H1 (cell line): ENCODE data around the gene PRR14L. TPM values are rescaled to one million over a fixed set of nuclear protein-coding genes. Genes with fewer than 3 reads are reported as not detected.
"Not testable (repeated sequence)": the region's sequence is repeated elsewhere in the genome, so short reads cannot be mapped to it uniquely, and the experiment has no call there.

Experiments used
- CTCF ChIA-PET: fragments of 300-600 bp; sonication (Branson Sonifier 250); formaldehyde crosslinking; loops from one replicate; lab custom pipeline; 2021; ENCODE audit not compliant: partially characterized antibody; lab: Charles Lee
- POLR2A ChIA-PET: fragments of 300-600 bp; sonication (Branson Sonifier 250); formaldehyde crosslinking; loops from one replicate; lab custom pipeline; 2021; ENCODE audit warnings: inconsistent platforms; ENCODE audit not compliant: partially characterized antibody; lab: Charles Lee
- DNase-seq, 2 experiments: peaks; one replicate each; pipeline versions ENCODE4 v3.0.0 to v3.0.0-alpha.2; 2010 to 2022; ENCODE audit warnings: low spot score in 2 of 2, low read depth in 1 of 2, mixed read lengths in 1 of 2
- FAIRE-seq: peaks from 2 replicates; lab custom pipeline; 2011; peaks lifted over from hg19 to GRCh38; lab: Jason Lieb, UNC
- H2AFZ ChIP-seq: 2 replicates; pipeline ENCODE4 v1.8.1; 2012; ENCODE audit warnings: low read length, inconsistent platforms
- H2AK5ac ChIP-seq: 2 replicates; pipeline ENCODE4 v1.6.1; 2013; ENCODE audit warnings: low read depth, low read length
- H2BK120ac ChIP-seq: replicated peaks from 2 replicates; pipeline ENCODE3; 2013; ENCODE audit warnings: low read depth, low read length, inconsistent platforms
- H2BK12ac ChIP-seq: 2 replicates; pipeline ENCODE4 v1.6.1; 2013; ENCODE audit warnings: low read depth, low read length
- H2BK15ac ChIP-seq: 2 replicates; pipeline ENCODE4 v1.6.1; 2013; ENCODE audit warnings: low read length
- H2BK20ac ChIP-seq: 2 replicates; pipeline ENCODE4 v1.6.1; 2013; ENCODE audit warnings: low read length
- H2BK5ac ChIP-seq: 2 replicates; pipeline ENCODE4 v1.6.1; 2013; ENCODE audit warnings: low read depth, low read length
- H3K14ac ChIP-seq: 2 replicates; pipeline ENCODE4 v1.6.1; 2013; ENCODE audit warnings: inconsistent platforms; ENCODE audit not compliant: insufficient read length
- H3K18ac ChIP-seq: 2 replicates; pipeline ENCODE4 v1.6.1; 2013; ENCODE audit warnings: low read length; ENCODE audit errors: extremely low read depth
- H3K23ac ChIP-seq: 2 replicates; pipeline ENCODE4 v1.6.1; 2013; ENCODE audit warnings: inconsistent platforms; ENCODE audit not compliant: insufficient read length
- H3K23me2 ChIP-seq: 2 replicates; pipeline ENCODE4 v1.6.1; 2013; ENCODE audit warnings: low read depth, low read length
- H3K27ac ChIP-seq: 2 replicates; pipeline ENCODE4 v1.6.1; 2011; ENCODE audit warnings: low read depth, low read length, inconsistent platforms
- H3K27me3 ChIP-seq, 4 experiments: replicated peaks in 1 of 4; 1 replicate in 1 of 4; 2 replicates in 3 of 4; pipeline versions ENCODE4 v1.6.1 to v1.8.1; 2011 to 2013; ENCODE audit warnings: low read length in 3 of 4, mild to moderate bottlenecking in 3 of 4, inconsistent platforms in 2 of 4, mixed read lengths in 2 of 4, moderate library complexity in 1 of 4; ENCODE audit not compliant: control insufficient read depth in 3 of 4, insufficient read depth in 3 of 4; ENCODE audit errors: extremely low read depth in 1 of 4
- H3K36me3 ChIP-seq, 4 experiments: 2 replicates each; pipeline versions ENCODE4 v1.6.1 to v1.8.1; 2011 to 2013; ENCODE audit warnings: mild to moderate bottlenecking in 4 of 4, low read length in 3 of 4, moderate library complexity in 2 of 4, control low read depth in 1 of 4, inconsistent platforms in 1 of 4; ENCODE audit not compliant: insufficient read depth in 4 of 4, control insufficient read depth in 2 of 4
- H3K4ac ChIP-seq: replicated peaks from 2 replicates; pipeline ENCODE3; 2013; ENCODE audit warnings: low read length, low read depth, mixed read lengths, inconsistent platforms; ENCODE audit not compliant: insufficient read length
- H3K4me1 ChIP-seq, 4 experiments: replicated peaks in 1 of 4; 1 replicate in 1 of 4; 2 replicates in 3 of 4; pipeline versions ENCODE4 v1.6.1 to v1.8.1; 2011 to 2013; ENCODE audit warnings: low read length in 3 of 4, inconsistent platforms in 2 of 4, mixed read lengths in 1 of 4; ENCODE audit not compliant: insufficient read depth in 4 of 4, control insufficient read depth in 3 of 4
- H3K4me2 ChIP-seq, 2 experiments: 2 replicates each; pipeline versions ENCODE4 v1.6.1 to v1.8.1; 2011 to 2013; ENCODE audit warnings: low read depth in 2 of 2, low read length in 2 of 2, control low read depth in 1 of 2, inconsistent platforms in 1 of 2, mild to moderate bottlenecking in 1 of 2; ENCODE audit not compliant: insufficient read depth in 1 of 2
- H3K4me3 ChIP-seq, 4 experiments: fragments of 200-600, 300-600 bp in 1 of 4; sonication (generic), shearing (Covaris generic), sonication (Bioruptor Twin) in 1 of 4; 2 replicates each; pipeline versions ENCODE4 v1.5.1 to v1.8.1; 2011 to 2016; ENCODE audit warnings: low read length in 4 of 4, low read depth in 3 of 4, control low read depth in 2 of 4, inconsistent platforms in 2 of 4, mild to moderate bottlenecking in 2 of 4, mixed read lengths in 1 of 4, moderate library complexity in 1 of 4; ENCODE audit not compliant: insufficient read depth in 2 of 4; ENCODE audit errors: extremely low read depth in 1 of 4
- H3K56ac ChIP-seq: replicated peaks from 2 replicates; pipeline ENCODE3; 2013; ENCODE audit warnings: low read depth, mild to moderate bottlenecking, mixed read lengths, low read length, inconsistent platforms; ENCODE audit not compliant: insufficient read length
- H3K79me1 ChIP-seq: 2 replicates; pipeline ENCODE4 v1.6.1; 2013; ENCODE audit warnings: low read depth, low read length, control low read depth
- H3K79me2 ChIP-seq, 2 experiments: 2 replicates each; pipeline versions ENCODE4 v1.6.1 to v1.8.1; 2012 to 2013; ENCODE audit warnings: low read length in 2 of 2, mild to moderate bottlenecking in 2 of 2, inconsistent platforms in 1 of 2; ENCODE audit not compliant: insufficient read depth in 2 of 2, control insufficient read depth in 1 of 2
- H3K9ac ChIP-seq, 4 experiments: replicated peaks in 1 of 4; 1 replicate in 1 of 4; 2 replicates in 3 of 4; pipeline versions ENCODE4 v1.6.1 to v1.8.1; 2011 to 2013; ENCODE audit warnings: low read depth in 3 of 4, low read length in 3 of 4, control low read depth in 2 of 4, mild to moderate bottlenecking in 2 of 4, moderate library complexity in 2 of 4, inconsistent platforms in 1 of 4; ENCODE audit errors: extremely low read depth in 1 of 4
- H3K9me3 ChIP-seq, 2 experiments: 2 replicates each; pipeline versions ENCODE4 v1.6.1 to v1.8.1; 2012 to 2013; ENCODE audit warnings: mild to moderate bottlenecking in 2 of 2, moderate library complexity in 2 of 2, control low read depth in 1 of 2, inconsistent platforms in 1 of 2, low read depth in 1 of 2, low read length in 1 of 2, mixed read lengths in 1 of 2; ENCODE audit not compliant: insufficient read depth in 2 of 2
- H4K20me1 ChIP-seq, 2 experiments: replicated peaks in 1 of 2; 2 replicates each; pipeline versions ENCODE3 to v1.8.1; 2011 to 2013; ENCODE audit warnings: inconsistent platforms in 2 of 2, low read length in 2 of 2, mild to moderate bottlenecking in 1 of 2; ENCODE audit not compliant: insufficient read depth in 2 of 2, control insufficient read depth in 1 of 2
- H4K5ac ChIP-seq: 2 replicates; pipeline ENCODE4 v1.6.1; 2013; ENCODE audit warnings: low read length, low read depth, mixed read lengths, inconsistent platforms; ENCODE audit not compliant: insufficient read length
- H4K8ac ChIP-seq: 2 replicates; pipeline ENCODE4 v1.8.0; 2013; ENCODE audit warnings: mild to moderate bottlenecking, moderate library complexity, low read length, inconsistent platforms; ENCODE audit not compliant: insufficient read depth; ENCODE audit errors: extremely low read depth
- H4K91ac ChIP-seq: replicated peaks from 2 replicates; pipeline ENCODE3; 2013; ENCODE audit warnings: low read length, mixed read lengths, inconsistent platforms; ENCODE audit not compliant: insufficient read length
- ASH2L ChIP-seq: fragments of 200-600, 300-600 bp; sonication (generic); IDR thresholded peaks from one replicate; pipeline ENCODE4 v1.7.1; 2017; ENCODE audit warnings: low read length
- BRCA1 ChIP-seq: IDR thresholded peaks from 2 replicates; pipeline ENCODE4 v1.6.1; 2012; ENCODE audit warnings: low read depth, low read length, improper control_type of control experiment
- RFX5 ChIP-seq: IDR thresholded peaks from 2 replicates; pipeline ENCODE4 v1.6.1; 2011; ENCODE audit warnings: low read depth, low read length, improper control_type of control experiment, borderline replicate concordance
- TCF12 ChIP-seq: IDR thresholded peaks from 2 replicates; pipeline ENCODE4 v1.6.1; 2011; ENCODE audit warnings: low read depth, mild to moderate bottlenecking, low read length
- WGBS, 2 experiments: shearing (Covaris generic) in 1 of 2; methylation state at CpG; one replicate each; pipeline versions ENCODE4 v1.1.6 to v1.1.7; 2013 to 2015; ENCODE audit warnings: low lambda C conversion rate in 2 of 2, mixed read lengths in 2 of 2, inconsistent platforms in 1 of 2, low coverage in 1 of 2, missing lambda C conversion rate in 1 of 2; ENCODE audit not compliant: insufficient replicate concordance in 2 of 2, insufficient coverage in 1 of 2, insufficient read length in 1 of 2; ENCODE audit errors: extremely low coverage in 1 of 2, missing lambda C conversion rate in 1 of 2; 5-methylcytosine and 5-hydroxymethylcytosine counted together
- polyA plus RNA-seq, 7 experiments: library from polyadenylated mRNA; depleted of rRNA in 3 of 7; stranded (reverse) in 5 of 7; unstranded in 2 of 7; fragments of >200 nt in 5 of 7; fragments of 200-250 nt in 2 of 7; gene quantifications; 1 replicate in 5 of 7; 2 replicates in 1 of 7; 4 replicates in 1 of 7; pipeline versions ENCODE4 v1.2.1 to v1.2.3, GENCODE V29; 2011 to 2013; ENCODE audit warnings: missing spikeins in 2 of 7, mixed read lengths in 2 of 7
- total RNA-seq: library from RNA; stranded (reverse); fragmentation: NEBNext Ultra II Directional; extraction: Animal tissue kit (Norgen Biotek cat#: 25700); gene quantifications from 2 replicates; pipeline ENCODE4 v1.2.1, GENCODE V29; 2021
- TF ChIP-seq, protein P1 (sequence below): IDR thresholded peaks from 2 replicates; pipeline ENCODE4 v1.6.1; 2012; ENCODE audit warnings: low read length, inconsistent platforms

PRR14L gene
- total and polyA plus RNA-seq, 2 of the 8 experiments (the other 6 are each of a cell fraction or from before 2014, with no cell fraction given), result 26.5 to 98.6 TPM

DNA sequence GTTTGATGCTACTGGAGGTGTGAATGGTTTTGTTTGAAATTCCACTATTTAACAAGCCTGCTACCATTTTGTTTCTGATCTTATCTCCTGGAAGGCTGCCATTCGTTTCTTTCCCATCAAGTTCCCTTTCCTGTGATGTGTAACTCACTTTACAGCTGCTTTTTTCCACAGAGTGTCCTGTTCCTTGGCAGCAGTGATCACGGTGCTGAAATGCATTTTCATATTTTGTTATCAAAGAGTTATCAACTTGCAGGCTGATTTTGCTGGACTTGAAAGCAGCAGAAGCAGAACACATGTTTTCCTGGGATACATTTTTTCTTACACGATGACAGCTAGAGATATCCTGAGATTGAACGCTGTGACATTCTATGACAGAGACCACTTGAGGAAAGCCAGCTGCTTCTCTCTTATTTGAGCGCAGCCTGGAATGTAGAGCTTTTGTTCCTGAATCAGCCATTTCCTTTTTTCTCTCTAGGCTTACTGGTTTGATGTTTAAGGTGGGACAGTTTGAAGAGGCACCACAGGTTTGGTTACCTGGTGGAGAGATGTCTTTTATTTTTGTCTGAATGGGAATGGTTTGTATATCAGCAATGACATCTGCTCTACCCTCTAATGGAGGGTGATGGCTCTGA, 34.7 kb downstream of the PRR14L start (continued):
- TF ChIP-seq TCF12 (no peak), ASH2L (no peak), RFX5 (no peak), BRCA1 (no peak)
- TF ChIP-seq, protein P1, sequence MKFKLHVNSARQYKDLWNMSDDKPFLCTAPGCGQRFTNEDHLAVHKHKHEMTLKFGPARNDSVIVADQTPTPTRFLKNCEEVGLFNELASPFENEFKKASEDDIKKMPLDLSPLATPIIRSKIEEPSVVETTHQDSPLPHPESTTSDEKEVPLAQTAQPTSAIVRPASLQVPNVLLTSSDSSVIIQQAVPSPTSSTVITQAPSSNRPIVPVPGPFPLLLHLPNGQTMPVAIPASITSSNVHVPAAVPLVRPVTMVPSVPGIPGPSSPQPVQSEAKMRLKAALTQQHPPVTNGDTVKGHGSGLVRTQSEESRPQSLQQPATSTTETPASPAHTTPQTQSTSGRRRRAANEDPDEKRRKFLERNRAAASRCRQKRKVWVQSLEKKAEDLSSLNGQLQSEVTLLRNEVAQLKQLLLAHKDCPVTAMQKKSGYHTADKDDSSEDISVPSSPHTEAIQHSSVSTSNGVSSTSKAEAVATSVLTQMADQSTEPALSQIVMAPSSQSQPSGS, result no peak

DNA sequence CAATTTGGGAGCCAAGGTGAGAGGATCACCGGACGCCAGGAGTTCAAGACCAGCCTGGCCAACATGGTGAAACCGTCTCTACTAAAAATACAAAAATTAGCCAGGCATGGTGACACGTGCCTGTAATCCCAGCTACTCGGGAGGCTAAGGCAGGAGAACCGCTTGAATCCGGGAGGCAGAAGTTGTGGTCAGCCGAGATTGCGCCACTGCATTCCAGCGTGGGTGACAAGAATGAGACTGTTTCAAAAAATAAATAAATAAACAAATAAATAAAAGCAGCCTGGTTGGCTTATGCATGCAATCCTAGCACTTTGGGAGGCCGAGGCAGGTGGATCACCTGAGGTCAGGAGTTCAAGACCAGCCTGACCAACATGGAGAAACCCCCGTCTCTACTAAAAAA, 38.7 kb downstream of the PRR14L start:
- not testable (repeated sequence) for H2BK15ac ChIP-seq, H3K9me3 ChIP-seq, H4K91ac ChIP-seq, H2BK20ac ChIP-seq, H4K5ac ChIP-seq, H3K79me1 ChIP-seq, H3K4me3 ChIP-seq, H3K4me1 ChIP-seq, H2BK120ac ChIP-seq, H2AK5ac ChIP-seq, H2BK5ac ChIP-seq, H3K79me2 ChIP-seq, H3K27me3 ChIP-seq, H3K27ac ChIP-seq, DNase-seq, H2BK12ac ChIP-seq, H4K20me1 ChIP-seq, H3K14ac ChIP-seq, FAIRE-seq, H3K23ac ChIP-seq, H3K4ac ChIP-seq, H2AFZ ChIP-seq, H3K4me2 ChIP-seq, H3K56ac ChIP-seq, H3K23me2 ChIP-seq, H4K8ac ChIP-seq, H3K18ac ChIP-seq, H3K9ac ChIP-seq
- ChIA-PET CTCF (interaction anchor here (1.5 kb wide), 1 partner anchor 259 kb away, joined by 4 read pairs; no protein-coding TSS in a partner anchor), POLR2A (interaction anchor here (0.7 kb wide), 1 partner anchor 15 kb away, joined by 3 read pairs; no protein-coding TSS in a partner anchor)
- WGBS, 2 experiments, result 90% methylated on average over 12 of the region's 12 CpGs; no CpG with 5 or more reads in 1 of the 2 experiments
- H3K36me3 ChIP-seq, result peaks cover 32 to 63% (median 50%) of the 10 kb centered on the region in 4 experiments
